IMR-90 (cell line): Measurements from ENCODE around the gene OR10G7. TPM values are rescaled to one million over a fixed set of nuclear protein-coding genes. Genes with fewer than 3 reads are reported as not detected.

Experiments
- ATAC-seq: fragments of 200-7000 bp; cut with Tn5 transposase; 2 replicates; pipeline ENCODE4 v1.9.1; 2020; ENCODE audit warnings: low read depth, mild to moderate bottlenecking, moderate library complexity
- BruUV-seq: library from RNA; stranded (reverse); fragments of 400-500 nt; replicated peaks from 2 replicates; lab custom pipeline; 2021; lab: Mats Ljungman, UMichigan
- CTCF ChIA-PET: fragments of 300-600 bp; formaldehyde crosslinking; extraction: SDS; loops from one replicate; lab custom pipeline; 2021; ENCODE audit warnings: antibody characterized with exemption; lab: Yijun Ruan, JAX
- POLR2A ChIA-PET: fragments of 300-600 bp; sonication (Branson Sonifier 250); formaldehyde crosslinking; loops from one replicate; lab custom pipeline; 2022; ENCODE audit warnings: antibody characterized with exemption; ENCODE audit not compliant: unreplicated experiment; lab: Charles Lee
- DNase-seq: peaks from one replicate; pipeline ENCODE4 v3.0.0; 2013
- H2AFZ ChIP-seq: replicated peaks from 2 replicates; pipeline ENCODE3; 2013; ENCODE audit warnings: low read length, mild to moderate bottlenecking; ENCODE audit not compliant: poor library complexity
- H2AK5ac ChIP-seq: 2 replicates; pipeline ENCODE4 v1.6.1; 2013; ENCODE audit warnings: low read depth, low read length, inconsistent platforms
- H2AK9ac ChIP-seq: replicated peaks from 2 replicates; pipeline ENCODE3; 2013; ENCODE audit warnings: mild to moderate bottlenecking, low read depth, low read length, moderate library complexity; ENCODE audit not compliant: poor library complexity
- H2BK120ac ChIP-seq: 2 replicates; pipeline ENCODE4 v1.6.1; 2013; ENCODE audit warnings: low read depth, low read length, inconsistent platforms
- H2BK15ac ChIP-seq: 3 replicates; pipeline ENCODE4 v1.6.1; 2013; ENCODE audit warnings: low read depth, low read length, inconsistent platforms
- H2BK20ac ChIP-seq: 2 replicates; pipeline ENCODE4 v1.6.1; 2013; ENCODE audit warnings: low read depth, mild to moderate bottlenecking, inconsistent platforms, low read length, moderate library complexity
- H2BK5ac ChIP-seq: 2 replicates; pipeline ENCODE4 v1.6.1; 2013; ENCODE audit warnings: mild to moderate bottlenecking, low read depth, low read length, inconsistent platforms; ENCODE audit not compliant: poor library complexity, severe bottlenecking
- H3K14ac ChIP-seq: replicated peaks from 2 replicates; pipeline ENCODE4 v1.6.1; 2013; ENCODE audit warnings: low read depth, low read length, inconsistent platforms
- H3K18ac ChIP-seq: 2 replicates; pipeline ENCODE4 v1.6.1; 2013; ENCODE audit warnings: low read depth, low read length, control low read depth
- H3K23ac ChIP-seq: 2 replicates; pipeline ENCODE4 v1.6.1; 2013; ENCODE audit warnings: low read depth, low read length, inconsistent platforms
- H3K27ac ChIP-seq: 2 replicates; pipeline ENCODE4 v1.5.1; 2013; ENCODE audit warnings: mild to moderate bottlenecking, control low read depth, low read length; ENCODE audit not compliant: insufficient read depth
- H3K27me3 ChIP-seq: 2 replicates; pipeline ENCODE4 v1.6.1; 2013; ENCODE audit warnings: low read length; ENCODE audit not compliant: control insufficient read depth, insufficient read depth
- H3K36me3 ChIP-seq: 2 replicates; pipeline ENCODE4 v1.6.1; 2013; ENCODE audit warnings: low read length, mixed read lengths; ENCODE audit not compliant: control insufficient read depth, insufficient read depth
- H3K4ac ChIP-seq: 2 replicates; pipeline ENCODE4 v1.6.1; 2013; ENCODE audit warnings: low read depth, low read length, inconsistent platforms
- H3K4me1 ChIP-seq: 2 replicates; pipeline ENCODE4 v1.6.1; 2013; ENCODE audit warnings: low read length, mixed read lengths; ENCODE audit not compliant: control insufficient read depth, insufficient read depth
- H3K4me2 ChIP-seq: 2 replicates; pipeline ENCODE4 v1.6.1; 2013; ENCODE audit warnings: low read depth, mild to moderate bottlenecking, control low read depth, low read length, moderate library complexity
- H3K4me3 ChIP-seq: 2 replicates; pipeline ENCODE4 v1.5.1; 2013; ENCODE audit warnings: low read depth, mild to moderate bottlenecking, control low read depth, low read length, moderate library complexity; ENCODE audit not compliant: insufficient read depth
- H3K56ac ChIP-seq: 2 replicates; pipeline ENCODE4 v1.6.1; 2013; ENCODE audit warnings: low read length, inconsistent platforms; ENCODE audit not compliant: insufficient read depth; ENCODE audit errors: extremely low read depth
- H3K79me1 ChIP-seq, 2 experiments: 2 replicates each; pipeline ENCODE4 v1.6.1; 2013; ENCODE audit warnings: low read length in 2 of 2, inconsistent platforms in 1 of 2, low read depth in 1 of 2
- H3K9ac ChIP-seq: 2 replicates; pipeline ENCODE4 v1.6.1; 2013; ENCODE audit warnings: low read depth, low read length, control low read depth
- H3K9me1 ChIP-seq: 2 replicates; pipeline ENCODE4 v1.6.1; 2013; ENCODE audit warnings: low read length, inconsistent platforms; ENCODE audit not compliant: insufficient read depth
- H3K9me3 ChIP-seq: 2 replicates; pipeline ENCODE4 v1.6.1; 2013; ENCODE audit warnings: low read length; ENCODE audit not compliant: control insufficient read depth, insufficient read depth
- H4K20me1 ChIP-seq: 2 replicates; pipeline ENCODE4 v1.6.1; 2013; ENCODE audit warnings: low read length, inconsistent platforms; ENCODE audit not compliant: insufficient read depth
- H4K5ac ChIP-seq: 2 replicates; pipeline ENCODE4 v1.6.1; 2013; ENCODE audit warnings: mild to moderate bottlenecking, low read depth, low read length, control low read depth
- H4K8ac ChIP-seq, 2 experiments: 2 replicates each; pipeline ENCODE4 v1.6.1; 2013; ENCODE audit warnings: low read depth in 2 of 2, low read length in 2 of 2, control low read depth in 1 of 2, inconsistent platforms in 1 of 2
- H4K91ac ChIP-seq: 2 replicates; pipeline ENCODE4 v1.6.1; 2013; ENCODE audit warnings: low read depth, low read length, inconsistent platforms; ENCODE audit not compliant: insufficient read depth
- BHLHE40 ChIP-seq: fragments of 150-350 bp; IDR thresholded peaks from 2 replicates; pipeline ENCODE4 v1.6.1; 2016; ENCODE audit warnings: mild to moderate bottlenecking, low read depth, low read length
- CEBPB ChIP-seq: IDR thresholded peaks from 2 replicates; pipeline ENCODE4 v1.6.1; 2012; ENCODE audit warnings: low read depth, low read length, improper control_type of control experiment
- CHD1 ChIP-seq: IDR thresholded peaks from 2 replicates; pipeline ENCODE4 v1.6.1; 2012; ENCODE audit warnings: low read depth, low read length, improper control_type of control experiment
- CTCF ChIP-seq: conservative IDR thresholded peaks from 2 replicates; pipeline ENCODE4 v1.5.1; 2012; ENCODE audit warnings: mild to moderate bottlenecking, low read depth, low read length, improper control_type of control experiment
- ELK1 ChIP-seq: fragments of 150-350 bp; IDR thresholded peaks from 2 replicates; pipeline ENCODE4 v1.6.1; 2016; ENCODE audit warnings: low read depth, mild to moderate bottlenecking, low read length, moderate library complexity, borderline replicate concordance
- MAFK ChIP-seq: IDR thresholded peaks from 2 replicates; pipeline ENCODE4 v1.6.1; 2012; ENCODE audit warnings: low read depth, low read length, improper control_type of control experiment
- MAZ ChIP-seq: IDR thresholded peaks from 2 replicates; pipeline ENCODE4 v1.6.1; 2012; ENCODE audit warnings: low read depth, mild to moderate bottlenecking, low read length, improper control_type of control experiment, moderate library complexity, borderline replicate concordance
- NFE2L2 ChIP-seq: fragments of 150-350 bp; IDR thresholded peaks from 2 replicates; pipeline ENCODE4 v1.6.1; 2016; ENCODE audit warnings: low read depth, mild to moderate bottlenecking, low read length
- POLR2A ChIP-seq: IDR thresholded peaks from 2 replicates; pipeline ENCODE4 v1.6.1; 2012; ENCODE audit warnings: mild to moderate bottlenecking, low read depth, low read length
- RCOR1 ChIP-seq: IDR thresholded peaks from 2 replicates; pipeline ENCODE4 v1.6.1; 2012; ENCODE audit warnings: mild to moderate bottlenecking, low read length, improper control_type of control experiment; ENCODE audit not compliant: insufficient replicate concordance
- USF2 ChIP-seq: fragments of 150-350 bp; IDR thresholded peaks from 2 replicates; pipeline ENCODE4 v1.6.1; 2017; ENCODE audit warnings: mild to moderate bottlenecking, antibody characterized with exemption, low read length, low read depth
- WGBS, 2 experiments: methylation state at CpG; one replicate each; pipeline versions ENCODE4 v1.1.5 to v1.1.7; 2013; ENCODE audit warnings: missing lambda C conversion rate in 2 of 2; ENCODE audit not compliant: insufficient read length in 1 of 2; ENCODE audit errors: extremely low coverage in 2 of 2; 5-methylcytosine and 5-hydroxymethylcytosine counted together
- dilution Hi-C: fragments of 300-500 bp; cut with HindIII; formaldehyde crosslinking; loops from one replicate; pipeline ENCODE4 v1.14.3; 2018; ENCODE audit warnings: low sequenced_read_pairs; ENCODE audit not compliant: unreplicated experiment
- in situ Hi-C: fragments of 300-500 bp; cut with MboI; formaldehyde crosslinking; loops from 3 replicates; pipeline ENCODE4 v1.14.3; 2019; ENCODE audit warnings: low sequenced_read_pairs, inconsistent platforms, mixed read lengths
- intact Hi-C: fragments of 100-400 bp; cut with micrococcal nuclease; formaldehyde crosslinking; loops from 2 replicates; pipeline ENCODE4 v1.10.0; 2022
- polyA plus RNA-seq, 3 experiments: library from polyadenylated mRNA; depleted of rRNA; stranded (reverse); fragments of >200 nt; gene quantifications; 2 replicates each; pipeline ENCODE4 v1.2.3, GENCODE V29; 2012; ENCODE audit warnings: low replicate concordance in 1 of 3
- total RNA-seq: library from RNA; depleted of rRNA; stranded (reverse); fragments of >200 nt; gene quantifications from 2 replicates; pipeline ENCODE4 v1.2.3, GENCODE V29; 2012

Gene OR10G7
- total and polyA plus RNA-seq, 2 of the 4 experiments (the other 2 are of a cell fraction) = not detected

GRCh38 chr11:123995119-123995518, 46.0 kb downstream of the OR10G7 start, which contains the start of gene OR10G6:
OR10G6 (minus strand) TSS chr11:123995161; CDS start chr11:123995161, 0 bp downstream.
- in situ Hi-C loops (no loop called here), intact Hi-C loops (no loop called here), dilution Hi-C loops (no loop called here)
- Histone ChIP-seq H3K79me1 (no peaks in the 10 kb centered on the region), H4K8ac (no peak within 1 kb of the TSS), H3K56ac (no peak within 1 kb of the TSS), H3K27ac (no peak within 1 kb of the TSS), H2BK120ac (no peak within 1 kb of the TSS), H3K9me1 (no peaks in the 10 kb centered on the region), H2BK20ac (no peak within 1 kb of the TSS), H3K36me3 (no peaks in the 10 kb centered on the region), H3K4me3 (no peak within 1 kb of the TSS), H3K4me1 (no peaks in the 10 kb centered on the region), H4K5ac (no peak within 1 kb of the TSS), H3K4ac (no peak within 1 kb of the TSS), H3K18ac (no peak within 1 kb of the TSS), H2AK9ac (no peak within 1 kb of the TSS), H2AFZ (no peak within 1 kb of the TSS), H3K9me3 (peaks cover 9% of the 10 kb centered on the region), H2AK5ac (no peak within 1 kb of the TSS), H4K91ac (no peak within 1 kb of the TSS), H2BK5ac (no peak within 1 kb of the TSS), H3K4me2 (no peak within 1 kb of the TSS), H3K9ac (no peak within 1 kb of the TSS), H3K14ac (no peak within 1 kb of the TSS), H2BK15ac (no peak within 1 kb of the TSS), H3K23ac (no peak within 1 kb of the TSS), H3K27me3 (no peaks in the 10 kb centered on the region), H4K20me1 (no peaks in the 10 kb centered on the region)
- WGBS, 2 experiments = no CpG with 5 or more reads among the region's 1 CpG
- no peak for TF ChIP-seq MAFK
- no peak for TF ChIP-seq BHLHE40
- TF ChIP-seq MAZ = no peak
- TF ChIP-seq CEBPB = no peak
- TF ChIP-seq NFE2L2 = no peak
- TF ChIP-seq CHD1 = no peak
- TF ChIP-seq CTCF = no peak
- no peak for TF ChIP-seq USF2
- TF ChIP-seq ELK1 = no peak
- no peak for TF ChIP-seq RCOR1
- no peak for TF ChIP-seq POLR2A
- POLR2A ChIA-PET = no interaction called here
- ATAC-seq (no peak), DNase-seq (no peak)
- CTCF ChIA-PET = no interaction called here
- no TSS peak for BruUV-seq
